Activated T-cell treated with anti-CD3 and anti-CD28 coated beads for 24 hours (primary cell): Measurements from ENCODE around the gene WFIKKN2.

Source experiments
- DNase-seq: peaks from one replicate; pipeline ENCODE4 v3.0.0-alpha.2; 2020; ENCODE audit warnings: low read depth

WFIKKN2 gene

GRCh38 chr17:50834429-50835300 lies 721 bp upstream of the WFIKKN2 start:
- no peak for DNase-seq

GRCh38 chr17:50836826-50837225 lies 1.4 kb downstream of the WFIKKN2 start:
- DNase-seq = no peak

GRCh38 chr17:50837286-50837979 lies 2.0 kb downstream of the WFIKKN2 start:
- DNase-seq = no peak

GRCh38 chr17:50837980-50838954 lies 2.9 kb downstream of the WFIKKN2 start:
- DNase-seq = no peak

GRCh38 chr17:50839591-50840310 lies 4.4 kb downstream of the WFIKKN2 start:
- DNase-seq = no peak

GRCh38 chr17:50840311-50840851 lies 5.0 kb downstream of the WFIKKN2 start:
- no peak for DNase-seq

GRCh38 chr17:50841277-50841948 lies 6.0 kb downstream of the WFIKKN2 start:
- no peak for DNase-seq

- DNase-seq = peak; percentile 23
Measured at GRCh38 chr17:50841949-50842354, 6.6 kb downstream of the WFIKKN2 start.

GRCh38 chr17:50842506-50843149 lies 7.2 kb downstream of the WFIKKN2 start:
- DNase-seq = no peak

- no peak for DNase-seq
Measured at GRCh38 chr17:50843150-50843905, 7.9 kb downstream of the WFIKKN2 start.

GRCh38 chr17:50844117-50844700 lies 8.8 kb downstream of the WFIKKN2 start:
- DNase-seq = no peak

GRCh38 chr17:50845240-50846147 lies 10.1 kb downstream of the WFIKKN2 start:
- no peak for DNase-seq

GRCh38 chr17:50847566-50847965 lies 12.2 kb downstream of the WFIKKN2 start:
- no peak for DNase-seq

GRCh38 chr17:50848039-50848438 lies 12.7 kb downstream of the WFIKKN2 start:
- no peak for DNase-seq

- no peak for DNase-seq
Measured at GRCh38 chr17:50848711-50849110, 13.3 kb downstream of the WFIKKN2 start.

- no peak for DNase-seq
Measured at GRCh38 chr17:50850640-50851039, 15.3 kb downstream of the WFIKKN2 start.

- DNase-seq = no peak
Measured at GRCh38 chr17:50853015-50853615, 17.7 kb downstream of the WFIKKN2 start.
